GM12872 (cell line): ENCODE data around the gene MAGIX.

Source experiments
- TF ChIP-seq, protein P1 (sequence below): IDR thresholded peaks from 3 replicates; pipeline ENCODE4 v1.5.1; 2011; ENCODE audit warnings: low read depth, mild to moderate bottlenecking, low read length, moderate library complexity; ENCODE audit not compliant: insufficient read depth

MAGIX gene

GRCh38 chrX:49208399-49208798 is 45.8 kb downstream of the MAGIX start:
- TF ChIP-seq, protein P1, sequence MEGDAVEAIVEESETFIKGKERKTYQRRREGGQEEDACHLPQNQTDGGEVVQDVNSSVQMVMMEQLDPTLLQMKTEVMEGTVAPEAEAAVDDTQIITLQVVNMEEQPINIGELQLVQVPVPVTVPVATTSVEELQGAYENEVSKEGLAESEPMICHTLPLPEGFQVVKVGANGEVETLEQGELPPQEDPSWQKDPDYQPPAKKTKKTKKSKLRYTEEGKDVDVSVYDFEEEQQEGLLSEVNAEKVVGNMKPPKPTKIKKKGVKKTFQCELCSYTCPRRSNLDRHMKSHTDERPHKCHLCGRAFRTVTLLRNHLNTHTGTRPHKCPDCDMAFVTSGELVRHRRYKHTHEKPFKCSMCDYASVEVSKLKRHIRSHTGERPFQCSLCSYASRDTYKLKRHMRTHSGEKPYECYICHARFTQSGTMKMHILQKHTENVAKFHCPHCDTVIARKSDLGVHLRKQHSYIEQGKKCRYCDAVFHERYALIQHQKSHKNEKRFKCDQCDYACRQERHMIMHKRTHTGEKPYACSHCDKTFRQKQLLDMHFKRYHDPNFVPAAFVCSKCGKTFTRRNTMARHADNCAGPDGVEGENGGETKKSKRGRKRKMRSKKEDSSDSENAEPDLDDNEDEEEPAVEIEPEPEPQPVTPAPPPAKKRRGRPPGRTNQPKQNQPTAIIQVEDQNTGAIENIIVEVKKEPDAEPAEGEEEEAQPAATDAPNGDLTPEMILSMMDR, result no peak

DNA sequence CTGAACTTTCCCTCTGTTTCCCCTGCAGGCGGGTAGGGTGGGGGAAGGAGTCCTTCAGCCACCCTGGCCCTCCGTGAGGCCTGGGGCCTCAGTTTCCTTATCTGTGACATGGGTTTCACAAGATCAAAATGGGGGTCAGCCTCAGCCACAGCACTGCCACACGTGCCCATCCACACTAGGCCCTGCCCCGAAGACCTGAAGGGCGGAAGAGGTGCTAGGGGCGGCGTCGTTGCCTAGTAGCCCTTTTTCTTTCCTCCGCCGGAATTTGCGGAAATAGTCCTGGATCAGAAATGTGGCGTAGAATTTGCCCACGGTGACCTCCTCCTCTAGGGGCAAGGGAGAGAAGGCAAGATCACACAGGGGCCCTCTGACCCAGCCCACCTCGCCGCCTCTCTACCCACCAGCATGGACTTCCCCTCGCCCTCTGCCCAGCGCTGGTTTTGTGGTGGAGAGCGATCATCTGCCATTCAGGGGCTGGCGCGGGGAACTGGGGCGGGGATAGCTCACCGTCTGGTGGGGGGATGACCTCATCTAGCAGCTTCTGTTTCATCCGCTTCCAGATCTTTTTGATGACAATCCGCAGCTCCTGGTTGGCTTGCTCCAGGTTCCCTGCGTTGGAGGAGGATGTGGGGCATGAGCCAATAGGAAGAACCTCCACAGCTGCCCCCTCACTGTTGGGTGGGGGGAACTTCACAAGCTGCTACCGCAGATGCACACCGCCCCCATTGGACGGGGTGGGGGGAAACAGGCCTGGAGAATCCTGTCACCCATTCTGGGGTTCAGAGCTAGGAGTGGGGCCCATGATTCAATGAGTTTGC is 47.1 kb downstream of the MAGIX start:
- TF ChIP-seq, protein P1, result no peak

DNA sequence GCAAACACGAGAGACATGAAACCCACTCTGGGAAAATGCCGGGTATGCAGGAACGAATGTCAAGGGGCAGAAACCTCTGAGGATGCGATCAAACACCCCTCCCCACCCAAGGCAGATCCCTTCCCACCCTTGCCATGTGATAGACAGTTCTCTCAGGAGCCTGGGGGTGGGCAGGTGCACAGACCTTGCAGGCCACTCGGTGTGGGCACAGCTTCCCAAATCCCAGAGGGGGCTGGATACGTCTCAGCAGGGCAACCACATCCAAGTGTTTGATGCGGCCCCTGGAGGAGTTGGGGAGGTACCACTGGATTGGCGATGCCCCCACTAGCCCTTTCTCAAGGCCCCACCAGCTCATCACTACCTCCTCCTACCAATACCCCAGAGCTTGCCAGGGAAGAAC is 47.8 kb downstream of the MAGIX start:
- TF ChIP-seq, protein P1, result no peak

DNA sequence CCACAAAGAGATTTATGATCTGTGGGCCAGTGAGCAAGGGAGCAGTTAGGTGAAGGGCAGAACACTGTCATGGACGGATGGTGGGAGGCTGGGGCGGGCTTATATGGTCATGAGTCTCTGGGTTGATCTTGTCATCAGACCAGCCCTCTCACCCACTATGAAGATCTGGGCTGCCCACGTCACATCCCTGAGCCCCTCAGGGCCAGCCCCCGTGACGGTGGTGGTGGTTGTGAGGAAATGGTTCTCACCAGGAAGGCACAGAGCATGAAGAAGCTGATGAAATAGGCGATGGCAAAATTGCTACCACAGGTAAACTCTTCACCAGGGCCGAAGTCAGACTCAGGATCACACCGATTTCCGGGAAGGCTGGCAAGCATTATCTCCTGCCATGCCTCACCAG is 48.5 kb downstream of the MAGIX start:
- TF ChIP-seq, protein P1, result no peak

GRCh38 chrX:49212209-49212608 is 49.7 kb downstream of the MAGIX start:
- TF ChIP-seq, protein P1, result no peak

GRCh38 chrX:49212861-49213260 is 50.3 kb downstream of the MAGIX start:
- TF ChIP-seq, protein P1, result no peak

DNA sequence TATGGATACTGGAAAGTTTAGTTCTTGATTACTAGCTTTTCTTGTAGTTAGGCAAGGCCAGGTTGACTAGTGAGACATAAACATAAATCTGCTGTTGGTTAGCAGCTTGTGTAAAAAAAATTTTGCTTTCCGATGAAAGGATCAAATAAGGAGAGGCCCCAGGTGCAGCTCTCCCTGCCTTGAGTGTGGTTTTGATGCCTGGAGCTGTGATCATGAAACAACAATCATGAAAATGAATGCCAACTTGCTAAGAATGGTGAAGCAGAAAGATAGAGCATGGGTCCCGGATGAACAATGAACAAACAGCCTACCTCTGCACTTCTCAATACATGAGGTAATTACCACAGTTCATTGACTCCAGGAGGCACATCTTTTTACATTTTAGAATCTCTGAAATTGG is 51.9 kb downstream of the MAGIX start:
- TF ChIP-seq, protein P1, result no peak
